IMR-90 (cell line): ENCODE data around the gene ZDHHC14. TPM values are rescaled to one million over a fixed set of nuclear protein-coding genes. Genes with fewer than 3 reads are reported as not detected.

Experiments used
- ATAC-seq: fragments of 200-7000 bp; cut with Tn5 transposase; 2 replicates; pipeline ENCODE4 v1.9.1; 2020; ENCODE audit warnings: low read depth, mild to moderate bottlenecking, moderate library complexity
- BruUV-seq: library from RNA; stranded (reverse); fragments of 400-500 nt; replicated peaks from 2 replicates; lab custom pipeline; 2021; lab: Mats Ljungman, UMichigan
- CTCF ChIA-PET: fragments of 300-600 bp; formaldehyde crosslinking; extraction: SDS; loops from one replicate; lab custom pipeline; 2021; ENCODE audit warnings: antibody characterized with exemption; lab: Yijun Ruan, JAX
- POLR2A ChIA-PET: fragments of 300-600 bp; sonication (Branson Sonifier 250); formaldehyde crosslinking; loops from one replicate; lab custom pipeline; 2022; ENCODE audit warnings: antibody characterized with exemption; ENCODE audit not compliant: unreplicated experiment; lab: Charles Lee
- DNase-seq: peaks from one replicate; pipeline ENCODE4 v3.0.0; 2013
- H2AFZ ChIP-seq: replicated peaks from 2 replicates; pipeline ENCODE3; 2013; ENCODE audit warnings: low read length, mild to moderate bottlenecking; ENCODE audit not compliant: poor library complexity
- H2AK5ac ChIP-seq: 2 replicates; pipeline ENCODE4 v1.6.1; 2013; ENCODE audit warnings: low read depth, low read length, inconsistent platforms
- H2AK9ac ChIP-seq: replicated peaks from 2 replicates; pipeline ENCODE3; 2013; ENCODE audit warnings: mild to moderate bottlenecking, low read depth, low read length, moderate library complexity; ENCODE audit not compliant: poor library complexity
- H2BK120ac ChIP-seq: 2 replicates; pipeline ENCODE4 v1.6.1; 2013; ENCODE audit warnings: low read depth, low read length, inconsistent platforms
- H2BK15ac ChIP-seq: 3 replicates; pipeline ENCODE4 v1.6.1; 2013; ENCODE audit warnings: low read depth, low read length, inconsistent platforms
- H2BK20ac ChIP-seq: 2 replicates; pipeline ENCODE4 v1.6.1; 2013; ENCODE audit warnings: low read depth, mild to moderate bottlenecking, inconsistent platforms, low read length, moderate library complexity
- H2BK5ac ChIP-seq: 2 replicates; pipeline ENCODE4 v1.6.1; 2013; ENCODE audit warnings: mild to moderate bottlenecking, low read depth, low read length, inconsistent platforms; ENCODE audit not compliant: poor library complexity, severe bottlenecking
- H3K14ac ChIP-seq: replicated peaks from 2 replicates; pipeline ENCODE4 v1.6.1; 2013; ENCODE audit warnings: low read depth, low read length, inconsistent platforms
- H3K18ac ChIP-seq: 2 replicates; pipeline ENCODE4 v1.6.1; 2013; ENCODE audit warnings: low read depth, low read length, control low read depth
- H3K23ac ChIP-seq: 2 replicates; pipeline ENCODE4 v1.6.1; 2013; ENCODE audit warnings: low read depth, low read length, inconsistent platforms
- H3K27ac ChIP-seq: 2 replicates; pipeline ENCODE4 v1.5.1; 2013; ENCODE audit warnings: mild to moderate bottlenecking, control low read depth, low read length; ENCODE audit not compliant: insufficient read depth
- H3K27me3 ChIP-seq: 2 replicates; pipeline ENCODE4 v1.6.1; 2013; ENCODE audit warnings: low read length; ENCODE audit not compliant: control insufficient read depth, insufficient read depth
- H3K36me3 ChIP-seq: 2 replicates; pipeline ENCODE4 v1.6.1; 2013; ENCODE audit warnings: low read length, mixed read lengths; ENCODE audit not compliant: control insufficient read depth, insufficient read depth
- H3K4ac ChIP-seq: 2 replicates; pipeline ENCODE4 v1.6.1; 2013; ENCODE audit warnings: low read depth, low read length, inconsistent platforms
- H3K4me1 ChIP-seq: 2 replicates; pipeline ENCODE4 v1.6.1; 2013; ENCODE audit warnings: low read length, mixed read lengths; ENCODE audit not compliant: control insufficient read depth, insufficient read depth
- H3K4me2 ChIP-seq: 2 replicates; pipeline ENCODE4 v1.6.1; 2013; ENCODE audit warnings: low read depth, mild to moderate bottlenecking, control low read depth, low read length, moderate library complexity
- H3K4me3 ChIP-seq: 2 replicates; pipeline ENCODE4 v1.5.1; 2013; ENCODE audit warnings: low read depth, mild to moderate bottlenecking, control low read depth, low read length, moderate library complexity; ENCODE audit not compliant: insufficient read depth
- H3K56ac ChIP-seq: 2 replicates; pipeline ENCODE4 v1.6.1; 2013; ENCODE audit warnings: low read length, inconsistent platforms; ENCODE audit not compliant: insufficient read depth; ENCODE audit errors: extremely low read depth
- H3K79me1 ChIP-seq, 2 experiments: 2 replicates each; pipeline ENCODE4 v1.6.1; 2013; ENCODE audit warnings: low read length in 2 of 2, inconsistent platforms in 1 of 2, low read depth in 1 of 2
- H3K9ac ChIP-seq: 2 replicates; pipeline ENCODE4 v1.6.1; 2013; ENCODE audit warnings: low read depth, low read length, control low read depth
- H3K9me1 ChIP-seq: 2 replicates; pipeline ENCODE4 v1.6.1; 2013; ENCODE audit warnings: low read length, inconsistent platforms; ENCODE audit not compliant: insufficient read depth
- H3K9me3 ChIP-seq: 2 replicates; pipeline ENCODE4 v1.6.1; 2013; ENCODE audit warnings: low read length; ENCODE audit not compliant: control insufficient read depth, insufficient read depth
- H4K20me1 ChIP-seq: 2 replicates; pipeline ENCODE4 v1.6.1; 2013; ENCODE audit warnings: low read length, inconsistent platforms; ENCODE audit not compliant: insufficient read depth
- H4K5ac ChIP-seq: 2 replicates; pipeline ENCODE4 v1.6.1; 2013; ENCODE audit warnings: mild to moderate bottlenecking, low read depth, low read length, control low read depth
- H4K8ac ChIP-seq, 2 experiments: 2 replicates each; pipeline ENCODE4 v1.6.1; 2013; ENCODE audit warnings: low read depth in 2 of 2, low read length in 2 of 2, control low read depth in 1 of 2, inconsistent platforms in 1 of 2
- H4K91ac ChIP-seq: 2 replicates; pipeline ENCODE4 v1.6.1; 2013; ENCODE audit warnings: low read depth, low read length, inconsistent platforms; ENCODE audit not compliant: insufficient read depth
- BHLHE40 ChIP-seq: fragments of 150-350 bp; IDR thresholded peaks from 2 replicates; pipeline ENCODE4 v1.6.1; 2016; ENCODE audit warnings: mild to moderate bottlenecking, low read depth, low read length
- CEBPB ChIP-seq: IDR thresholded peaks from 2 replicates; pipeline ENCODE4 v1.6.1; 2012; ENCODE audit warnings: low read depth, low read length, improper control_type of control experiment
- CHD1 ChIP-seq: IDR thresholded peaks from 2 replicates; pipeline ENCODE4 v1.6.1; 2012; ENCODE audit warnings: low read depth, low read length, improper control_type of control experiment
- CTCF ChIP-seq: conservative IDR thresholded peaks from 2 replicates; pipeline ENCODE4 v1.5.1; 2012; ENCODE audit warnings: mild to moderate bottlenecking, low read depth, low read length, improper control_type of control experiment
- ELK1 ChIP-seq: fragments of 150-350 bp; IDR thresholded peaks from 2 replicates; pipeline ENCODE4 v1.6.1; 2016; ENCODE audit warnings: low read depth, mild to moderate bottlenecking, low read length, moderate library complexity, borderline replicate concordance
- FOS ChIP-seq: fragments of 150-350 bp; IDR thresholded peaks from 2 replicates; pipeline ENCODE4 v1.6.1; 2016; ENCODE audit warnings: low read depth, low read length
- MAFK ChIP-seq: IDR thresholded peaks from 2 replicates; pipeline ENCODE4 v1.6.1; 2012; ENCODE audit warnings: low read depth, low read length, improper control_type of control experiment
- MAZ ChIP-seq: IDR thresholded peaks from 2 replicates; pipeline ENCODE4 v1.6.1; 2012; ENCODE audit warnings: low read depth, mild to moderate bottlenecking, low read length, improper control_type of control experiment, moderate library complexity, borderline replicate concordance
- MXI1 ChIP-seq: IDR thresholded peaks from 2 replicates; pipeline ENCODE4 v1.6.1; 2012; ENCODE audit warnings: low read depth, mild to moderate bottlenecking, low read length, moderate library complexity, borderline replicate concordance
- NFE2L2 ChIP-seq: fragments of 150-350 bp; IDR thresholded peaks from 2 replicates; pipeline ENCODE4 v1.6.1; 2016; ENCODE audit warnings: low read depth, mild to moderate bottlenecking, low read length
- POLR2A ChIP-seq: IDR thresholded peaks from 2 replicates; pipeline ENCODE4 v1.6.1; 2012; ENCODE audit warnings: mild to moderate bottlenecking, low read depth, low read length
- RAD21 ChIP-seq: IDR thresholded peaks from 2 replicates; pipeline ENCODE4 v1.6.1; 2012; ENCODE audit warnings: low read length, improper control_type of control experiment
- RCOR1 ChIP-seq: IDR thresholded peaks from 2 replicates; pipeline ENCODE4 v1.6.1; 2012; ENCODE audit warnings: mild to moderate bottlenecking, low read length, improper control_type of control experiment; ENCODE audit not compliant: insufficient replicate concordance
- RFX5 ChIP-seq: IDR thresholded peaks from 2 replicates; pipeline ENCODE4 v1.8.0; 2012; ENCODE audit warnings: low read depth, mild to moderate bottlenecking, low read length, moderate library complexity
- SMC3 ChIP-seq: fragments of 150-350 bp; IDR thresholded peaks from 2 replicates; pipeline ENCODE4 v1.6.1; 2016; ENCODE audit warnings: low read depth, mild to moderate bottlenecking, antibody characterized with exemption, low read length, moderate library complexity
- USF2 ChIP-seq: fragments of 150-350 bp; IDR thresholded peaks from 2 replicates; pipeline ENCODE4 v1.6.1; 2017; ENCODE audit warnings: mild to moderate bottlenecking, antibody characterized with exemption, low read length, low read depth
- WGBS, 2 experiments: methylation state at CpG; one replicate each; pipeline versions ENCODE4 v1.1.5 to v1.1.7; 2013; ENCODE audit warnings: missing lambda C conversion rate in 2 of 2; ENCODE audit not compliant: insufficient read length in 1 of 2; ENCODE audit errors: extremely low coverage in 2 of 2; 5-methylcytosine and 5-hydroxymethylcytosine counted together
- dilution Hi-C: fragments of 300-500 bp; cut with HindIII; formaldehyde crosslinking; loops from one replicate; pipeline ENCODE4 v1.14.3; 2018; ENCODE audit warnings: low sequenced_read_pairs; ENCODE audit not compliant: unreplicated experiment
- in situ Hi-C: fragments of 300-500 bp; cut with MboI; formaldehyde crosslinking; loops from 3 replicates; pipeline ENCODE4 v1.14.3; 2019; ENCODE audit warnings: low sequenced_read_pairs, inconsistent platforms, mixed read lengths
- intact Hi-C: fragments of 100-400 bp; cut with micrococcal nuclease; formaldehyde crosslinking; loops from 2 replicates; pipeline ENCODE4 v1.10.0; 2022
- polyA plus RNA-seq, 3 experiments: library from polyadenylated mRNA; depleted of rRNA; stranded (reverse); fragments of >200 nt; gene quantifications; 2 replicates each; pipeline ENCODE4 v1.2.3, GENCODE V29; 2012; ENCODE audit warnings: low replicate concordance in 1 of 3
- total RNA-seq: library from RNA; depleted of rRNA; stranded (reverse); fragments of >200 nt; gene quantifications from 2 replicates; pipeline ENCODE4 v1.2.3, GENCODE V29; 2012

ZDHHC14 gene
- total and polyA plus RNA-seq, 2 of the 4 experiments (the other 2 are of a cell fraction), result 0.90 to 2.0 TPM

- Histone ChIP-seq H2AK9ac (no peak overlapping the region), H3K4me3 (no peak overlapping the region), H2AFZ (no peak overlapping the region), H4K91ac (no peak overlapping the region), H3K9me3 (no peaks in the 10 kb centered on the region), H3K23ac (no peak overlapping the region), H2BK15ac (no peak overlapping the region), H3K56ac (no peak overlapping the region), H3K27me3 (no peaks in the 10 kb centered on the region), H3K4me2 (no peak overlapping the region), H4K5ac (no peak overlapping the region), H3K4ac (no peak overlapping the region), H3K4me1 (peaks cover 12% of the 10 kb centered on the region), H3K79me1 (no peaks in the 10 kb centered on the region), H3K27ac (no peak overlapping the region), H2BK5ac (no peak overlapping the region), H4K20me1 (no peaks in the 10 kb centered on the region), H3K9me1 (no peaks in the 10 kb centered on the region), H2AK5ac (no peak overlapping the region), H2BK20ac (no peak overlapping the region), H3K18ac (no peak overlapping the region), H3K9ac (no peak overlapping the region), H2BK120ac (no peak overlapping the region), H3K14ac (no peak overlapping the region), H4K8ac (no peak overlapping the region), H3K36me3 (no peaks in the 10 kb centered on the region)
- CTCF ChIA-PET, result no interaction called here
- no TSS peak for BruUV-seq
- intact Hi-C loops, result loop anchor here (5.0 kb wide), 1 partner anchor 87 kb away; no protein-coding TSS in a partner anchor
- POLR2A ChIA-PET, result no interaction called here
- dilution Hi-C loops, result no loop called here
- in situ Hi-C loops, result no loop called here
- DNase-seq (no peak), ATAC-seq (no peak)
- TF ChIP-seq BHLHE40 (no peak), CEBPB (no peak), ELK1 (no peak), RAD21 (no peak), USF2 (no peak), RCOR1 (no peak), RFX5 (no peak), MAFK (no peak), CHD1 (no peak), POLR2A (no peak), MAZ (no peak), NFE2L2 (no peak), SMC3 (no peak), FOS (no peak), MXI1 (no peak), CTCF (no peak)
- 92% methylated on average over 8 of the region's 12 CpGs; no CpG with 5 or more reads in 1 of the 2 experiments for WGBS, 2 experiments
Observed at GRCh38 chr6:157599191-157599590, 218.2 kb downstream of the ZDHHC14 start.
